T-helper 2 cell treated with Interferon-gamma antibody and Interleukin-4, amounts not matched to agents 5 μg/mL and 100 μg/mL, for 36 hours (primary cell): Measurements from ENCODE around the gene MDN1.

Experiments used
- DNase-seq: peaks from one replicate; pipeline ENCODE4 v3.0.0; 2021; ENCODE audit warnings: low spot score
- H3K27ac Mint-ChIP-seq: one replicate; pipeline ENCODE4 v1.8.0; 2021; ENCODE audit warnings: mild to moderate bottlenecking, mixed read lengths
- H3K27me3 Mint-ChIP-seq: one replicate; pipeline ENCODE4 v1.8.0; 2021; ENCODE audit warnings: low read depth, mixed read lengths
- H3K36me3 Mint-ChIP-seq: one replicate; pipeline ENCODE4 v1.8.0; 2021; ENCODE audit warnings: low read depth, mixed read lengths
- H3K4me1 Mint-ChIP-seq: one replicate; pipeline ENCODE4 v1.8.0; 2021; ENCODE audit warnings: low read depth, mixed read lengths
- H3K4me3 Mint-ChIP-seq: one replicate; pipeline ENCODE4 v1.8.0; 2022; ENCODE audit warnings: mild to moderate bottlenecking, moderate library complexity, mixed read lengths
- H3K9me3 Mint-ChIP-seq: one replicate; pipeline ENCODE4 v1.8.0; 2021; ENCODE audit warnings: mixed read lengths

Gene MDN1

DNA sequence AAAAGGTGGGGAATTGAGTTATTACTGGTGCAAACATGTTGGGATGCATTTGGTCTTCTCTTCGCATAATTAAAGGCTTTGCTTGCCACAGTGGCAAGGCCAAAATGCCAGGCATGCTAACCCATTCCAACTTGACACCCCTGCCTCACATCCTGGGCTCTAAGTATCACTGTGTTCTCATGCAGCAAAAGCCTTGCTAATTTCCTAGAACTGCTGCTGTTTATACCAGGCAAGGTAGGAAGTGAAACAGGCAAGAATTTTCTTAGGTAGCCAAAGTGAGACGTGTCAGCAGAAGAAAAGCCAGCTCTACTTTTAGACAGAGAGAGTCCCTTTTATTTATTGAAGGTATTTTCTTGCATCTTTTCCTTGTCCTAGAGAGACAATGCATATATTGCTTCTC is 222.2 kb downstream of the MDN1 start:
- Mint-ChIP-seq H3K4me1 (peaks cover 28% of the 10 kb centered on the region), H3K36me3 (peaks cover 13% of the 10 kb centered on the region), H3K27ac (no peak overlapping the region), H3K27me3 (no peaks in the 10 kb centered on the region), H3K4me3 (peak overlapping the region; percentile 52), H3K9me3 (peaks cover 22% of the 10 kb centered on the region)
- DNase-seq = no peak

- Mint-ChIP-seq H3K4me1 (peaks cover 28% of the 10 kb centered on the region), H3K36me3 (peaks cover 13% of the 10 kb centered on the region), H3K9me3 (peaks cover 22% of the 10 kb centered on the region), H3K27ac (peak overlapping the region; percentile 90), H3K4me3 (peak overlapping the region; percentile 11), H3K27me3 (no peaks in the 10 kb centered on the region)
- no peak for DNase-seq
Observed at GRCh38 chr6:89596484-89596883, 223.1 kb downstream of the MDN1 start.

- H3K36me3 Mint-ChIP-seq = peaks cover 13% of the 10 kb centered on the region
- peak overlapping the region; percentile 11 for H3K4me3 Mint-ChIP-seq
- peaks cover 22% of the 10 kb centered on the region for H3K9me3 Mint-ChIP-seq
- H3K4me1 Mint-ChIP-seq = peaks cover 28% of the 10 kb centered on the region
- DNase-seq = no peak
- H3K27me3 Mint-ChIP-seq = no peaks in the 10 kb centered on the region
- H3K27ac Mint-ChIP-seq = peak overlapping the region; percentile 90
Observed at GRCh38 chr6:89596056-89596455, 223.5 kb downstream of the MDN1 start.
